HG02884 (cell line): ENCODE measurements around the gene ASL.
"Not testable (repeated sequence)": the region's sequence is repeated elsewhere in the genome, so short reads cannot be mapped to it uniquely, and the experiment has no call there.

ENCODE experiments used
- ATAC-seq: cut with Tn5 transposase; IDR thresholded peaks from one replicate; pipeline ENCODE4 v1.9.1; 2021; ENCODE audit warnings: mild to moderate bottlenecking, moderate library complexity; ENCODE audit not compliant: unreplicated experiment

ASL gene

GRCh38 chr7:66072208-66072607 lies 3.4 kb upstream of the ASL start:
- not testable (repeated sequence) for ATAC-seq

DNA sequence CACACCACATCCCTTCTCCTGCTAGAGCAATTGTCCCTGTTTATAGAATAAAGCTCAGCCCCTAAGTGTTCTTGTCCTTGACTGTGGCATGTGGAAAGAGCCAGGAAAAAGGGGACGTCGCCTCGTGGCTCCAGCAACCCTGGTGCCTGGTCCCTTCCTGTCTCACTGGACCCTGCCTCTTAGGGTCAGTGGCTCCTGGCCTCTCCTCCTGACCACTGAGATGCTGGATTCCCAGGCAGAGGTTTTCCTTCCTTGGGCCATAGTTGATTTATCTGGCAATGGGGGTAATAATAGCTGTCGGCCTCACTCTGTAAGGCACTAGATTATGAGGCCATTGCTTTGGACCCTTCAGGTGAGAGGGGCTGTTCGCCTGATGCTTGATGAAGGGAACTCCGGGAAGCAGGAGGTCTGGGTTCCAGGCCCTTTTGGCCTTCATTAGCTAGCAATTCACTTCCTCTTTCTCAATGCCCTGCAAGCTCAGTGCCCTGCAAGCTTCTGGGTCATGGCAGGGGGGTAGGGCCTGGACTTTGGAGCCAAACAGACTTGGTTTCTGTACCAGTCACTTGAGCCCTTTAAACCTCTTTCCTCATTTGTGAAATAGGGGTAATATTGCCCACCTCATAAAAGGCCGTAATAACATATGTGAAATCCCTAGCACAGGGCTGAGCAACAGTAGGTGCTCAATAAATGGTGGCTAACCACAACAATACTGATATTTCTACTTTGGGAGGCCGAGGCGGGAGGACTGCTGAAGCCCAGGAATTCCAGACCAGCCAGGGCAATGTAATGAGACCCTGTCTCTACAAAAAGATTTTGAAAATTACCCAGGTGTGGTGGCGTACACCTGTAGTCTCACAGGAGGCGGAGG lies 1.1 kb downstream of the ASL start:
- no peak for ATAC-seq

DNA sequence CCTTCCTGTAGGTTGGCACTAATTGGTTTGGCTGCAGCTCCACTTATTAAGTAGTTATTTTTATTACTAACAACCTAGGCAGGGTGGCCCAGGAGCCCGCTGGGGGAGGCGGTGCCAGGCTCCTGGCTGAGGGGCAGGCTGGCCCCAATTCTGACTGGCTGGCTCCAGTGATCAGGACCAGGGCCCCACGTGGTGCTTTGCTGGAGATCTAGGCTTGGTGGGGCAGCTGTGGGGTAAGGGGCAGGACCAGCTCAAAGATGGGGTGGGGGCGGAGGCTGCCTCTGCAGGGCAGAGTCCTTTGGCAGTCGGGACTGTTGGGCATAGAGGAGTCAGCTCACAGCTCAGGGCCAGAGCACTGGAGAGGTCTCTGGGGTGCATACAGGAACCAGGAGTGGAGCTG lies 2.4 kb downstream of the ASL start:
- no peak for ATAC-seq

DNA sequence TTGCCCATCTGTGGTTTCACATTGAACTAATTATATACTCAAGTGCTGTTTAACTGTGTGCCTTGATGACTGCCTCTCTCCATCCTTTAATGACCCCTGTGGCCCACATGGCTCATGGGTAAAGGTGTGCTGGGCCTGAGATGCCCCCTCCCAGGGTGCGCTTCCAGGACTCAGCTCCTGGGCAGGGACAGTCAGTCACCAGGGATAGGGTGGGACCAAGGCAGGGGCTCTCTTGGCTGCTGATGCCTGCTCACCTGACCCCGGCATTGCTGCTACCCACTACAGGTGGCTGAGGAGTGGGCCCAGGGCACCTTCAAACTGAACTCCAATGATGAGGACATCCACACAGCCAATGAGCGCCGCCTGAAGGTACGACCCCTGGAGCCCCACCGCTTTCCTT lies 6.5 kb downstream of the ASL start:
- no peak for ATAC-seq

- no peak for ATAC-seq
Observed at GRCh38 chr7:66082886-66083415, 7.3 kb downstream of the ASL start.

DNA sequence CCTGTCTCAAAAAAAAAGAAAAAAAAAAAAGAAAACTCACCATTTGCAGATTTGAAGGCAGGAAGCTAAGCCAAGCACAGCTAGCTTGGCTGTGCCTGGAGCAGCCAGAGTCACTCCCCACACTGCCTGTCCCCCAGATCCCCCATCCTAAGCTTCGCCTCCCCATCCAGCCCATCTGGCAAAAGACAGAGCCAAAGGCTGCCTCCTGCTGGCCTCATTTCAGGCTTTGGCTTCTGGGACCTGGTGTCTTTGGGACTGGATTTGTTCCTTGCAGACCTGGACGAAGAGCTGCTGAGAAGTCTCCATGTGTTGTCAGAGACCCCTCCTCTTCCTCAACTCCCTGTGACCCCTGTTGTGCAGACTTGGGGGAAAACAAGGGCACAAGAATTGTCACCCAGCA lies 8.1 kb downstream of the ASL start:
- ATAC-seq = no peak

- no peak for ATAC-seq
Observed at GRCh38 chr7:66088861-66089838, 13.5 kb downstream of the ASL start.

DNA sequence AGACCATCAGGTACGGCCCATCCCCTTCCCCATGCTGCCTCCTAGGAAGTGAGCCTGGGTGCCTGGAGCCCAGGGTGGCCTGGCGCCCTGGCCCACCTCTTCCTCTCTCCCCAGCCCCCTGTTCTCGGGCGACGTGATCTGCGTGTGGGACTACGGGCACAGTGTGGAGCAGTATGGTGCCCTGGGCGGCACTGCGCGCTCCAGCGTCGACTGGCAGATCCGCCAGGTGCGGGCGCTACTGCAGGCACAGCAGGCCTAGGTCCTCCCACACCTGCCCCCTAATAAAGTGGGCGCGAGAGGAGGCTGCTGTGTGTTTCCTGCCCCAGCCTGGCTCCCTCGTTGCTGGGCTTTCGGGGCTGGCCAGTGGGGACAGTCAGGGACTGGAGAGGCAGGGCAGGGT lies 17.0 kb downstream of the ASL start:
- ATAC-seq = no peak

DNA sequence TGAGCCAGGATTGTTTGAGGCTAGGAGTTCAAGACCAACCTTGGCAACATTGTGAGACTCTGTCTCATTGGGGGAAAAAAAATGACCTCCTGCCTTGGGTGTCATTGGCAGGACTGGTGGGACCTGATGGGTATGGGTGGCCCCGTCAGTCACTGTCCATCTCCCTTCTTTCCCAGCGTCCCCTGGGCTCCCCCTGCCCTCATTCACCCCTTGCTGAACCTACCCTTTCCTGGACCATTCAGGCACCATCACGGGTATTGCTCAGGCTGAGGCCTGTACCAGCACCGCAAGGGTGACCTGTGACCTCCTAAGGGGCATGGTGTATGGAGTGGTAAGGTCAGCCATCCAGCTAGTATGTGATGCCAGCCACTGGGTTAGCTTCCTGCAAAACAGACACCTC lies 19.4 kb downstream of the ASL start:
- ATAC-seq = no peak

DNA sequence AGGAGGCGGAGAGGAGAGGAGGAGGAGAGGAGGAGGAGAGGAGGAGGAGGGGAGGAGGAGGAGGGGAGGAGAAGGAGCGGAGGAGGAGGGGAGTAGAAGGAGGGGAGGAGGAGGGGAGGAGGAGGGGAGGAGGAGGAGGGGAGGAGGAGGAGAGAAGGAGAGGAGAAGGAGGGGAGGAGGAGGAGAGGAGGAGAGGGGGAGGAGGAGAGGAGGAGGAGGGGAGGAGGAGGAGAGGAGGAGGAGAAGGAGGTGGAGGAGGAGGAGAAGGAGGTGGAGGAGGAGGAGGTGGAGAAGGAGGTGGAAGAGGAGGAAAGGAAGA lies 23.6 kb downstream of the ASL start:
- no peak for ATAC-seq

GRCh38 chr7:66099551-66100407 lies 24.2 kb downstream of the ASL start:
- ATAC-seq = peak; percentile 69

DNA sequence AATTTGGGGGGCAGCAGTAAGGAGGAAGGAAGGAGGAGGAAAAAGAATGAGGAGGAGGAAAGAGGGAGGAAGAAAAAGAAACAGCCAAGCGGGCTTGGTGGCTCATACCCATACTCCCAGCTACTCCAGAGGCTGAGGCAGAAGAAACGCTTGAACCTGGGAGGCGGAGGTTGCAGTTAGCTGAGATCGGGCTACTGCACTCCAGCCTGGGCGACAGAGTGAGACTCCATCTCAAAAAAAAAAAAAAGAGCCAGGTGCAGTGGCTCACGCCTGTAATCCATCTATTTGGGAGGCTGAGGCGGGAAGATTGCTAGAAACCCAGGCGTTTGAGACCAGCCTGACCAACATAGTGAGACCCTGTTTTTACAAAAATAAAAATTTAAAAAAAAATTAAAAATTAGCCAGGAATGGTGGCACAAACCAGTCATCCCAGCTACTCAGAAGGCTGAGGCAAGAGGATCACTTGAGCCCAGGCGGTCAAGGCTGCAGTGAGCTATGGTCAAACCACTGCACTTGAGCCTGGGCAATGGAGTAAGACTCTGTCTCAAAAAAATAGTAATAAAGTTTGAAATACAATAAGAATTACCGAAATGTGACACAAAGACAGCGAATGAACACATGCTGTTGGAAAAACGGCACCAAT lies 24.9 kb downstream of the ASL start:
- ATAC-seq = peak; percentile 3

- ATAC-seq = not testable (repeated sequence)
Observed at GRCh38 chr7:66102168-66102567, 26.5 kb downstream of the ASL start.

DNA sequence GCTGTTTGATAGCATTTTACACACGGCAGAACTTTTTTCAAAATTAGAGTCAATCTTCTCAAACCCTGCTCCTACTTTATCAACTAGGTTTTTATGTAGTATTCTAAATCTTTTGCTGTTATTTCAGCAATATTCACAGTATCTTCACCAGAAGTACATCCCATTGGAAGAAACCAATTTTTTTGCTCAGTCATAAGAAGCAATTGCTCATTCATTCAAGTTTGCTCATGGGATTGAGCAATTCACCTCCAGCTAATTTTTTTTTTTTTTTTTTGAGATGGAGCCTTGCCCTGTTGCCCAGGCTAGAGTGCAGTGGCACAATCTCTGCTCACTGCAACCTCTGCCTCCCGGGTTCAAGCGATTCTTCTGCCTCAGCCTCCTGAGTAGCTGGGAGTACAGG lies 28.4 kb downstream of the ASL start:
- not testable (repeated sequence) for ATAC-seq

- ATAC-seq = no peak
Observed at GRCh38 chr7:66105263-66105748, 29.7 kb downstream of the ASL start.

- ATAC-seq = not testable (repeated sequence)
Observed at GRCh38 chr7:66108410-66108809, 32.8 kb downstream of the ASL start.

GRCh38 chr7:66110856-66111255 lies 35.2 kb downstream of the ASL start:
- no peak for ATAC-seq

DNA sequence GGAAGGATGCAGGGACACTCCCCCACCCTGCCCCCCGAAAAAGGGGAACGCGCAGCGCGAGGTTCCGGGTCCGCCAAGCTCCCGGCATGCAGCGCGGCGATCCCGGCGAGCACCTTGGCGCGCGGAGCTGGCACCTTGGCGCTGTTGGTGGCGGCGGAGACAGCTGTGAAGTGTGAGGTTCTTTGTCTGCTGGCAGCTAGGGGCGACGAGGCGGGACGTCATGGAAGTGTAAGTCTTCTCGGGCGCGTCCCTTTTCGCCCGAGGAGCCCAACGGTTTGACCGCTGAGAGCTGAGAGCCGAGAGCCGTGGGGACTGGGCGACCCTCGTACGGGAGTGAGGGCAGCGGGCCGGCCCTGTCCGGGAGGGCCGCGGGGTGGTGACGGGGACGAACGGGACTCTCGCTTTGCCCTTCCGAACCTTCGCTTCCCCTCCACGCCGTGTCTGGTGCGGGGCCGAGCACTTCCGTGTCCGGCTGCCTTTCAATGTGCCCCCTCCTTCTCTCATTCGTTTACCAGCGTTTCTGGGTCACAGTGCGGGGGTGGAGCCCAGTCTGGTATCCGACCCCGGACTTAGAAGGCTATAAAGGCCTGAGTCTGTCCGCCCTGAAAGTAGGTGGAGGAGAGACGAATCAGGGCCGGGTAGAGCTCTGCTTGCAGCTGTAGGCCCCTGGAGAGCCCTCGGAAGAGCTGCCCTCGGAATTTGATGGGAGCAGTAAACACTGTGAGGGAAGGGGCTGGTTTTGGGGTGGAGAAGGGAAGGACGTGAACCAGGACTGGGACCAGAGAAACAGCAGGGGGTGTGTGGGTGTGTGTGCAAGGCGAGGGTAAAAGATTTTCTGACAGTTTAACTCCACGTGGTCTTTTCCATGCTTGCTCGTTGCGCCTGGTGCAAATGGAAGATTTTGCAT lies 39.4 kb downstream of the ASL start, which contains the start of gene CRCP:
Gene CRCP (plus strand): TSS at position 105 of the 907 bp plus-strand sequence. CDS start 116 bp downstream, at position 221.
- peak; percentile 89 for ATAC-seq
